Breast epithelium (tissue), 3 donors: ENCODE measurements around the gene CACNA2D3.

ENCODE experiments used
- CTCF ChIP-seq, 3 donors: fragments of 450-650 bp; IDR thresholded peaks; one replicate each; pipeline ENCODE4 v1.5.1; 2016 to 2017; ENCODE audit warnings: antibody characterized with exemption in 3 of 3, mild to moderate bottlenecking in 3 of 3, moderate library complexity in 3 of 3
- POLR2A ChIP-seq: fragments of 450-650 bp; IDR thresholded peaks from one replicate; pipeline ENCODE4 v1.6.1; 2016; ENCODE audit warnings: antibody characterized with exemption, mild to moderate bottlenecking, moderate library complexity

GRCh38 chr3:54549607-54550220, 427.4 kb downstream of the CACNA2D3 start:
- TF ChIP-seq CTCF (IDR thresholded peaks at IDR 0.05) (no peak), POLR2A (no peak)
